ENCODE data around the gene RBPJ. TPM values are rescaled to one million over a fixed set of nuclear protein-coding genes. Genes with fewer than 3 reads are reported as not detected.

RBPJ gene
- 85.7 and 94.7 TPM in 2 replicates for total RNA-seq

DNA sequence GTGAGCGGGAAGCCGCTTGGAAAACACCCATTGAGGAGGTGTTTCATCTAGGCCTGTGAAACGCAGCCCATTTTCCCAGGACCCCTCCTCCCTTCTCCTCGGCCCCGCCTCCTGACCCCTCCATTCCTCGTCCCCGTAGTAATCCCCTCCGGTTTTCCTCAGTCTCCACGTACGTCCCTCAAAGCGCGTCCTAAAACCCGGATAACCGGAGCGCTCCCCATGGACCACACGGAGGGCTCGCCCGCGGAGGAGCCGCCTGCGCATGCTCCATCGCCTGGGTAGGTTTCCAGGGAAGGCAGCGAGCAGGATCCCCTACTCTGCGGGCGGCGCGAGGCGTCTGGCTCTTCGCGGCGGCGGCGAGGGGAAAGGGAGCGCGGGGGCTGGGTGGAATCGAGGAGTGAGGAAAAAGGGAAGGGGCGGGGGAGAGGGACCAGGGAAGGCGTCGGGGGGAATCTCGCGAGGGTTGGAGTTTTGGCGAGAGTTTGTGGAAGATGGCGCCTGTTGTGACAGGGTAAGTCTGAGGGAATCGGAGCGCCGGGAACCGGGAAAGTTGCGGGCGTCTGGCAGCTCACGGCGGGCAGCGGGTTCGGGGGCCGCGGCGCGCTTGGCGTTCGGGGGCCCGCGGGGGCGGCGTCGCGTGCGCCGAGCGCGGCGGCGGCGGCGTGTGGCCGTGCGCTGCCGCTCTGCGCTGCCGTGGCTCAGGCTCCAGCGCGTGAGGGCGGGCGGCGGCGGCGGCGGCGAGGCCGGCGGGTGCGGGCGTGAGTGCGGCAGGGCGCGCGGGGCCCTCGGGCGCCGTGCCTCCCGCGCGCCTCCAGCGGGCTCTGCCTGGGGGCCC, at the start of gene RBPJ:
Gene RBPJ (plus strand): TSS at position 477 of the 835 bp plus-strand sequence. CDS start 15 bp downstream, at position 492.

Other genes with a start within 250 kb of the RBPJ start
- under 0.01 TPM in 1 of 2 replicates, not detected in the other for gene CCKAR, start 169.5 kb downstream of the RBPJ start, total RNA-seq